ENCODE measurements around the gene SLC27A5.
A peak's percentile ranks its signal among the peaks of the same experiment; 100 is the strongest.
"Not testable (repeated sequence)": the region's sequence is repeated elsewhere in the genome, so short reads cannot be mapped to it uniquely, and the experiment has no call there.

SLC27A5 gene

DNA sequence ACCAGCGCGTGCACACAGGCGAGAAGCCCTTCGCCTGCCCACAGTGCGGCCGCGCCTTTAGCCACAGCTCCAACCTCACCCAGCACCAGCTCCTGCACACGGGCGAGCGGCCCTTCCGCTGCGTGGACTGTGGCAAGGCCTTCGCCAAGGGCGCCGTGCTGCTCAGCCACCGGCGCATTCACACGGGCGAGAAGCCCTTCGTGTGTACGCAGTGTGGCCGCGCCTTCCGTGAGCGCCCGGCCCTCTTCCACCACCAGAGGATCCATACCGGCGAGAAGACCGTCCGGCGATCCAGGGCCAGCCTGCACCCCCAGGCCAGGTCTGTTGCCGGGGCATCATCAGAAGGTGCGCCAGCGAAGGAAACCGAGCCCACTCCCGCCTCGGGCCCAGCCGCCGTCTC, 40.1 kb downstream of the SLC27A5 start:
- Mint-ChIP-seq H3K27me3 (no peaks in the 10 kb centered on the region), H3K4me3 (no peak overlapping the region), H3K36me3 (ENCODE audit: insufficient read depth) (peaks cover 20% of the 10 kb centered on the region), H3K4me1 (peaks cover 20% of the 10 kb centered on the region), H3K27ac (ENCODE audit: low read depth) (no peak overlapping the region), H3K9me3 (no peaks in the 10 kb centered on the region)
- DNase-seq (ENCODE audit: low spot score in 2 of 2): no peak
- no peak for ATAC-seq (replicated peaks; ENCODE audit: extremely low read depth, poor library complexity, severe bottlenecking)

DNA sequence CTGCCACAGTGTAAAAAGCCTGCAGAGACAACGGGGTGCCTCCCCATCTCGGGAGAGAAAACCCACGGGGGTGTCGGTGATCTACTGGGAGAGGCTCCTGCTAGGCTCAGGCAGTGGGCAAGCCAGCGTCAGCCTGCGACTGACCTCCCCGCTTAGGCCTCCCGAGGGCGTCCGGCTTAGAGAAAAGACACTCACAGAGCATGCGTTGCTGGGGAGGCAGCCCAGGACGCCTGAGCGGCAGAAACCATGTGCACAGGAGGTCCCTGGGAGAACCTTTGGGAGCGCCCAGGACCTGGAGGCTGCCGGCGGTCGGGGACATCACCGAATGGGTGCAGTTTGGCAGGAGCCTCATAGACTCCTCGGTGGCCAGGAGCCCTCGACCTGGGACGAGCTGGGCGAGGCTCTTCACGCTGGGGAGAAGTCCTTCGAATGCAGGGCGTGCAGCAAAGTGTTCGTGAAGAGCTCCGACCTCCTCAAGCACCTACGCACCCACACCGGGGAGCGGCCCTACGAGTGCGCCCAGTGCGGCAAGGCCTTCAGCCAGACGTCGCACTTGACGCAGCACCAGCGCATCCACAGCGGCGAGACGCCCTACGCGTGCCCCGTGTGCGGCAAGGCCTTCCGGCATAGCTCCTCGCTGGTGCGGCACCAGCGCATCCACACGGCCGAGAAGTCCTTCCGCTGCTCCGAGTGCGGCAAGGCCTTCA, 40.8 kb downstream of the SLC27A5 start:
- not testable (repeated sequence) for H3K27me3 Mint-ChIP-seq; H3K9me3 Mint-ChIP-seq; H3K4me3 Mint-ChIP-seq; ATAC-seq (replicated peaks; ENCODE audit: extremely low read depth, poor library complexity, severe bottlenecking); DNase-seq (ENCODE audit: low spot score in 2 of 2); H3K27ac Mint-ChIP-seq (ENCODE audit: low read depth)
- H3K4me1 Mint-ChIP-seq: peaks cover 20% of the 10 kb centered on the region
- peaks cover 20% of the 10 kb centered on the region for H3K36me3 Mint-ChIP-seq (ENCODE audit: insufficient read depth)

DNA sequence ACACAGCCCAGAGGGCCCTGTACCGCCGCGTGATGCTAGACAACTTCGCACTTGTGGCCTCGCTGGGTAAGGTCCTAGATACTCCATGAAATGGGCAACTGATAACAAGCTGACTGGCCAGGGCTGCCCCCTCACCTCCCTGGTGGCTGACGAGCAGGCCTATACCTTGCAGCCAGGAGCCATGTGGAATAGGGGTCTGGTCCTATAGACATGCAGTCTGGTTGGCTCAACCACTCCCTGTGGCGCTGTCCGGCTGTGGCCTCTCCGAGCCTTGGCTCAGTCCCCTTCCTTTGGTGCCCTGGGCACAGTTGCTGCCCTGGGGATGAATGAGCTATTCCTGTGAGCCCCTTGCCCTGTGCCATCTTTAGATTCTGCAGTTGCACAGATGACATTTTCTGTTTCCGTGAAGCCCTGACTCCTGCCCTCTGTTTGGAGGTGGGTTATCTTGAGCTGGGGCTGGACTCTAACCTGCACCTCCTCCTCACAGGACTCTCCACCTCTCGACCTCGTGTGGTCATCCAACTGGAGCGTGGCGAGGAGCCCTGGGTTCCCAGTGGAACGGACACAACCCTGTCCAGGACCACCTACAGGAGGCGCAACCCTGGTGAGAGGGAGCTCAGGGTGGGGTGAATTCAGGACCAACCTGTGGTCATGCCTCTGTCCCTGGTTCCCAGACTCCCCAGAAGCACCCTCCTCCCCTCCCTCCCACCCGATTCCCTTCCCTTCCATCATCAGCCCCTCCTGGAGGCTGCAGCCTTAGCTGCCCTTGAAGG, 42.4 kb downstream of the SLC27A5 start:
- Mint-ChIP-seq H3K4me3 (peak overlapping the region; percentile 23), H3K36me3 (ENCODE audit: insufficient read depth) (peaks cover 13% of the 10 kb centered on the region), H3K4me1 (peaks cover 20% of the 10 kb centered on the region), H3K9me3 (no peaks in the 10 kb centered on the region), H3K27me3 (no peaks in the 10 kb centered on the region), H3K27ac (ENCODE audit: low read depth) (no peak overlapping the region)
- DNase-seq (ENCODE audit: low spot score in 2 of 2): no peak
- ATAC-seq (replicated peaks; ENCODE audit: extremely low read depth, poor library complexity, severe bottlenecking): no peak

DNA sequence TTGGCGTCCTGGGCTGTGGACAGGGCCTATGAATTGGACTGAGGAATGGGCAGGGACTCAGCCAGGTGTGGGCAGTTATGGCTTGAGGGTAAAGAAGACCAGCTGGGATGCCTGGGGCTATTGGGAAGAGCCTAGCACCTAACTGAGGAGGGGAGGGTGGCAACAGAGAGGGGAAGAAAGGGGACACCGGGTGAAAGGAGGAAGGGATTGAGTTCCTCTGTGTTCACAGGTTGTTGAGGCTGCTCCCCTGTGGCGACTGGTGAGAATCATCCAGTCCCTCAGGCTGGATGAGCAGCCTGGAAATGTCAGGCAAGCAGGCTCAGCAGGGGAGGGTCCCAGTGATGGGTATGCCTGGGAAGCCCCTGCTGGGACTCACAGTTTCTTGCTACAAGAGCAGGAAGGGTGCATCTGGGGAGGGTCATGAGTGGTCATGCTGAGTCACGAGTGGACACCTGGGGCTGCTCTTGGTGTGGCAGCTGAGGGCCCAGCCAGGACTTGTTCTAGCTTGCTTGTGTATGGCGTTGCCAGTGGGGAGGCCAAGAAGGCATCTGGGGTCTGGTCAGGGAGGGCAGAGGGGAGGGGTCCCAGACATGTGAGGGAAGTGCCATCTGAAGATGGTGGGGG, 43.5 kb downstream of the SLC27A5 start:
- DNase-seq (ENCODE audit: low spot score in 2 of 2) (no peak), ATAC-seq (replicated peaks; ENCODE audit: extremely low read depth, poor library complexity, severe bottlenecking) (no peak)
- H3K27ac Mint-ChIP-seq (ENCODE audit: low read depth): peak overlapping the region; percentile 85
- H3K9me3 Mint-ChIP-seq: no peaks in the 10 kb centered on the region
- H3K27me3 Mint-ChIP-seq: no peaks in the 10 kb centered on the region
- peaks cover 20% of the 10 kb centered on the region for H3K4me1 Mint-ChIP-seq
- H3K4me3 Mint-ChIP-seq: peak overlapping the region; percentile 85
- H3K36me3 Mint-ChIP-seq (ENCODE audit: insufficient read depth): peaks cover 13% of the 10 kb centered on the region

DNA sequence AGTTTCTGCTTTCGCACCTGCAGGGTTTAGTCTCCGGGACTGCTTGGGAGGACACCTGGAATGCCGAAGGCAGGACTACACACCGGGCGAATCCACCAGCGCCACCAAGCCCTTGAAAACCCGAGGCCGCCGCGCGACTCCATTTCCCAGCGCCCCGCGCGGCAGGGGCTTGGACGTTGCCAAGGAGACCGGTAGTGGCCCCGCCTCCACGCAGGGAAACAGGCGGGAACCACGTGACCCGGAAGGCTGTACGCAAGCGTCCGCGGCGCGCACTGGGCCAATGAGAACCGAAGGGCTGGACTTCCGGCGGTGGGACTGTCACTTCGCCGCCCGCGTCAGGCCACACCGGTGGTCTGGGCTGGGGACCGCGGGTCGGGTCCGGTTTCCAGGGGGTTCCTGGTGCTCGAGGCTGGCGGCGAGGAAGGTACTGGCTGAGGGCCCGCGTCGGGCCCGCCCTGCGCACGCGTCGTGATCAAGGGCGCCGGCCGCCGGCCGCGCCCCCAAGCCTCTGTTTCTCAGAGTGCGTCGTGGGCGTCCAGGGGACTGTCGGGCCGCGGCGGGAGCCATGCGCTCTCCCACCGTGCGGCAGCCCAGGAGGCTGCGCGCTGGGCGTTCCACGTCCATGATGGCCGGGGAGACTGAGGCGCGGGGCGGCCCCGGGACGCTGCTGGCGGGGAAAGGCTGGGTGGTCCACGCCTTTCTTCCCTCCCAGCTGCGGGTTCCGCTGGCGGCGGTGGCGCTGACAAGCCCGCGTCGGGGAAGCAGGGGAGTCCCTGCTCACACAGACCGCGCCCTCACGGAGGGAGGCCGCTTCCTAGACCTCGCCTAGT, 44.8 kb downstream of the SLC27A5 start, which contains the start of gene ZNF324:
Gene ZNF324, plus strand, starts transcription at position 321 of the 830 bp plus-strand sequence. CDS start 2,106 bp downstream, outside the sequence.
- Mint-ChIP-seq H3K9me3 (no peaks in the 10 kb centered on the region), H3K27me3 (no peaks in the 10 kb centered on the region), H3K4me3 (peak within 1 kb of the TSS; percentile 85), H3K4me1 (peaks cover 20% of the 10 kb centered on the region), H3K36me3 (ENCODE audit: insufficient read depth) (peaks cover 9% of the 10 kb centered on the region), H3K27ac (ENCODE audit: low read depth) (peak within 1 kb of the TSS; percentile 85)
- DNase-seq (ENCODE audit: low spot score in 2 of 2) (peak; percentile 95 to 96), ATAC-seq (replicated peaks; ENCODE audit: extremely low read depth, poor library complexity, severe bottlenecking) (peak; percentile 96)

DNA sequence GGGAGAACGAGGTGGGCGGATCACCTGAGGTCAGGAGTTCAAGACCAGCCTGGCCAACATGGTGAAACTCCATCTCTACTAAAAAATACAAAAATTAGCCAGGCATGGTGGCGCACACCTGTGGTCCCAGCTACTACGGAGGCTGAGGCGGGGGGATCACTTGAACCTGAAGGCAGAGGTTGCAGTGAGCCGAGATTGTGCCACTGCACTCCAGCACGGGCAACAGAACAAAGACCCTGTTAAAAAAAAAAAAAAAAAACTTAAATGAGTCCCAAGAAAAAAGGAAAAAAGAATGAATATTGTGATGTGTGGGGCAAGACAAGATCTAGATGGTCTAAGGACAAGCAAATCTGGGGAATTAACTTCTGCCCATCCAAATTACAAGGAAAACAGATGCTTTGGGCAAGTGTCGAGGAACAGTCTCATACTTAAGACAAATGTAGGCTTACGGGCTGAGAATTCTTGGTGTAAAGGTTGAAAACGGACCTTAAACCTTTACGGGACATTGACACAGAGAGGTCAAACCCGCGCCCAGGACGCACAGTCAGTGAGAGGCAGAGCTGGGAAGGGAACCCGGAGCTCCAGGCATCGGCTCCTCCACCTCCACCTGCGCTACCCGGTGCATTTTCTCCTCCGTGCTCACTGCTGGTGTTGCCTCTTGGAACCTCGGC, 45.6 kb downstream of the SLC27A5 start:
- Mint-ChIP-seq H3K27ac (ENCODE audit: low read depth) (peak overlapping the region; percentile 85), H3K9me3 (no peaks in the 10 kb centered on the region), H3K27me3 (no peaks in the 10 kb centered on the region), H3K4me1 (peaks cover 20% of the 10 kb centered on the region), H3K36me3 (ENCODE audit: insufficient read depth) (peaks cover 5% of the 10 kb centered on the region), H3K4me3 (peak overlapping the region; percentile 85)
- peak; percentile 3 for ATAC-seq (replicated peaks; ENCODE audit: extremely low read depth, poor library complexity, severe bottlenecking)
- no peak for DNase-seq (ENCODE audit: low spot score in 2 of 2)

DNA sequence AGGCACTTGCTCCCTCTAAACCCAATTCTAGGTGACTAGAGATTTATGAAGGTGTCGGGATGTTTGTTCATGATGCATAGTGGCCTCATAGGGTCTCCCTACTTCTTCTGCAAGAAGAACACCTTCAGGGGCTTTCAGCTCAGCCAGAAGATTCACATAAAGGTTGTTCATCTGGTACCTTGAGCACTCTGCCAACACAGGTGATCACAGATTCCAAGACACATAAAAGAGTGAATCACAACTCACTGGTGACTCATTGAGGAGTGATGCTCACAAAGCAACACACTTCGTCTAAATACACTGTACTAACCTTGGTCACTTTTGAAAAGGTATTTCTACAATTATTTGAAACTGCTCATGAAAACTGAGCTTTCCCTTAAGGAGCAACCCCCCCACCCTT, 51.8 kb downstream of the SLC27A5 start:
- no peak overlapping the region for H3K4me3 Mint-ChIP-seq
- no peaks in the 10 kb centered on the region for H3K4me1 Mint-ChIP-seq
- no peak overlapping the region for H3K27ac Mint-ChIP-seq (ENCODE audit: low read depth)
- ATAC-seq (replicated peaks; ENCODE audit: extremely low read depth, poor library complexity, severe bottlenecking) (no peak), DNase-seq (ENCODE audit: low spot score in 2 of 2) (no peak)
- peaks cover 3% of the 10 kb centered on the region for H3K36me3 Mint-ChIP-seq (ENCODE audit: insufficient read depth)
- H3K27me3 Mint-ChIP-seq: no peaks in the 10 kb centered on the region
- no peaks in the 10 kb centered on the region for H3K9me3 Mint-ChIP-seq

DNA sequence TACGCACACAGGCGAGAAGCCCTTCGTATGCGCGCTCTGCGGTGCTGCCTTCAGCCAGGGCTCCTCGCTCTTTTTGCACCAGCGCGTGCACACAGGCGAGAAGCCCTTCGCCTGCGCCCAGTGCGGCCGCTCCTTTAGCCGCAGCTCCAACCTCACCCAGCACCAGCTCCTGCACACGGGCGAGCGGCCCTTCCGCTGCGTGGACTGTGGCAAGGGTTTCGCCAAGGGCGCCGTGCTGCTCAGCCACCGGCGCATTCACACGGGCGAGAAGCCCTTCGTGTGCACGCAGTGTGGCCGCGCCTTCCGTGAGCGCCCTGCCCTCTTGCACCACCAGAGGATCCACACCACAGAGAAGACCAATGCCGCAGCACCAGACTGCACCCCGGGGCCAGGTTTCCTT, 55.7 kb downstream of the SLC27A5 start:
- no peak overlapping the region for H3K27ac Mint-ChIP-seq (ENCODE audit: low read depth)
- peaks cover 7% of the 10 kb centered on the region for H3K36me3 Mint-ChIP-seq (ENCODE audit: insufficient read depth)

DNA sequence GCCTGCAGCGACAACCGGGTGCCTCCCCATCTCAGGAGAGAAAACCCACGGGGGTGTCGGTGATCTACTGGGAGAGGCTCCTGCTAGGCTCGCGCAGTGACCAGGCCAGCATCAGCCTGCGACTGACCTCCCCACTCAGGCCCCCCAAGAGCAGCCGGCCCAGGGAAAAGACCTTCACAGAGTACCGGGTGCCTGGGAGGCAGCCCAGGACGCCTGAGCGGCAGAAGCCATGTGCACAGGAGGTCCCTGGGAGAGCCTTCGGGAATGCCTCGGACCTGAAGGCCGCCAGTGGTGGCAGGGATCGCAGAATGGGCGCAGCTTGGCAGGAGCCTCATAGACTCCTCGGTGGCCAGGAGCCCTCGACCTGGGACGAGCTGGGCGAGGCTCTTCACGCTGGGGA, 56.5 kb downstream of the SLC27A5 start:
- ATAC-seq (replicated peaks; ENCODE audit: extremely low read depth, poor library complexity, severe bottlenecking): no peak
- no peak overlapping the region for H3K4me3 Mint-ChIP-seq
- no peaks in the 10 kb centered on the region for H3K27me3 Mint-ChIP-seq
- no peak for DNase-seq (ENCODE audit: low spot score in 2 of 2)
- H3K4me1 Mint-ChIP-seq: peaks cover 32% of the 10 kb centered on the region
- no peaks in the 10 kb centered on the region for H3K9me3 Mint-ChIP-seq
- peaks cover 9% of the 10 kb centered on the region for H3K36me3 Mint-ChIP-seq (ENCODE audit: insufficient read depth)
- no peak overlapping the region for H3K27ac Mint-ChIP-seq (ENCODE audit: low read depth)

More for the DNA sequence above, 55.7 kb downstream of the SLC27A5 start:
- Mint-ChIP-seq H3K27me3 (no peaks in the 10 kb centered on the region), H3K4me1 (peaks cover 24% of the 10 kb centered on the region), H3K4me3 (no peak overlapping the region), H3K9me3 (no peaks in the 10 kb centered on the region)
- DNase-seq (ENCODE audit: low spot score in 2 of 2) (no peak), ATAC-seq (replicated peaks; ENCODE audit: extremely low read depth, poor library complexity, severe bottlenecking) (no peak)

DNA sequence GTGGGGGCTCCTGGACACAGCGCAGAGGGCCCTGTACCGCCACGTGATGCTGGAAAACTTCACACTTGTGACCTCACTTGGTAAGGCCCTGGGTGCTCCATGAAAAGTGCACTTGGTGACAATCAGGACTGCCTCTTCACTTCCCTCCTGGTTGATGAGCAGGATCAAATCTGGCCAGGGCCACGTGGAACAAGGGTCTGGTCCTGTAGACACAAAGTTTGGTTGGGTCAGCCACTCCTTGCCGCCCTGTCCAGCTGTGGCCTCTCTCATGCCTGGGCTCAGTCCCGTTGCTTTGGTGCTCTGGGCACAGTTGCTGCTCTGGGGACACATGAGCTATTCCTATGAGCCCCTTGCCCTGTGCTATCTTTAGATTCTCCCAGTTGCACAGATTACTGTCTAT, 58.0 kb downstream of the SLC27A5 start:
- DNase-seq (ENCODE audit: low spot score in 2 of 2) (no peak), ATAC-seq (replicated peaks; ENCODE audit: extremely low read depth, poor library complexity, severe bottlenecking) (no peak)
- Mint-ChIP-seq H3K4me3 (peak overlapping the region; percentile 40), H3K4me1 (peaks cover 33% of the 10 kb centered on the region), H3K36me3 (ENCODE audit: insufficient read depth) (peaks cover 9% of the 10 kb centered on the region), H3K27ac (ENCODE audit: low read depth) (no peak overlapping the region), H3K9me3 (no peaks in the 10 kb centered on the region), H3K27me3 (peaks cover 11% of the 10 kb centered on the region)

DNA sequence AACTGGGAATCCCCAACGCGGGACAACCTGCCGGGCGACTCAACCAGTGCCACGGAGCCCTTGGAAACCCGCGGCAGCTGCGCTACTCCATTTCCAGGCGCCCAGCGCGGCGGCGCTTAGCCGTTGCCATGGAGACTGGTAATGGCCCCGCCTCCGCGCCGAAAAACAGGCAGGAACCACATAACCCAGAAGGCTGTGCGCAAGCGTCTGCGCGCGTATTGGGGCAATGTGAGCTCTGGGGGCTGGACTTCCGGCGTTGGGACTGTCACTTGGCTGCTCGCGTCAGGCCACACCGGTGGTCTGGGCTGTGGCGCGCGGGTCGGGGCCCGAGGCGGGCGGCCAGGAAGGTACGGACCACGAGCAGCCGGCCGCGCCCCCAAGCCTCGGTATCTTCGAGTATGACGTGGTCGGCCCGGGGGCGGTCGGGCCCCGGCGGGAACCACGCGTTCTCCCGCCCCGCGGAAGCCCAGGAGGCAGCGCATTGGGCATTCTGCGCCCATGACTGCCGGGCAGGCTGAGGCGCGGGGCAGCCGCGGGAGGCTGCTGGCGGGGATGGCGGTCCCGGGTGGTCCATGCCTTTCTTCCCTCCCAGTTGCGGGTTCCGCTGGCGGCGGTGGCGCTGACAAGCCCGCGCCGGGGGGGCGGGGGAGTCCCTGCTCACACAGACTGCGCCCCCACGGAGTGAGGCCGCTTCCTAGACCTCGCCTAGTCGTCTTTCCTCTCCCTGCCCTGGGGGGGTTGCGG, 60.3 kb downstream of the SLC27A5 start, which contains the start of gene ZNF324B:
Gene ZNF324B, plus strand, starts transcription at position 265 of the 744 bp plus-strand sequence. CDS start 2,080 bp downstream, outside the sequence.
- H3K27ac Mint-ChIP-seq (ENCODE audit: low read depth): peak within 1 kb of the TSS; percentile 85
- H3K36me3 Mint-ChIP-seq (ENCODE audit: insufficient read depth): peaks cover 10% of the 10 kb centered on the region
- H3K9me3 Mint-ChIP-seq: peaks cover 8% of the 10 kb centered on the region
- DNase-seq (ENCODE audit: low spot score in 2 of 2): peak; percentile 90 to 95
- ATAC-seq (replicated peaks; ENCODE audit: extremely low read depth, poor library complexity, severe bottlenecking): peak; percentile 99
- peaks cover 32% of the 10 kb centered on the region for H3K27me3 Mint-ChIP-seq
- H3K4me3 Mint-ChIP-seq: peak within 1 kb of the TSS; percentile 82
- peaks cover 33% of the 10 kb centered on the region for H3K4me1 Mint-ChIP-seq
